Measurements from ENCODE around the gene LYRM7.

The LYRM7 gene

GRCh38 chr5:131212471-131213021, 41.8 kb downstream of the LYRM7 start:
- in situ Hi-C loops (cut with MboI; ENCODE audit: low pct_unique_long_range_greater_than_20kb, low sequenced_read_pairs), result no loop called here
- DNase-seq, result peak; percentile 24

GRCh38 chr5:131214609-131215227, 44.0 kb downstream of the LYRM7 start:
- in situ Hi-C loops (cut with MboI; ENCODE audit: low pct_unique_long_range_greater_than_20kb, low sequenced_read_pairs), result no loop called here
- DNase-seq, result no peak

GRCh38 chr5:131217791-131218190, 47.0 kb downstream of the LYRM7 start:
- no peak for DNase-seq
- in situ Hi-C loops (cut with MboI; ENCODE audit: low pct_unique_long_range_greater_than_20kb, low sequenced_read_pairs), result no loop called here

- DNase-seq, result no peak
- in situ Hi-C loops (cut with MboI; ENCODE audit: low pct_unique_long_range_greater_than_20kb, low sequenced_read_pairs), result no loop called here
Observed at GRCh38 chr5:131218392-131218791, 47.6 kb downstream of the LYRM7 start.

GRCh38 chr5:131220566-131220965, 49.8 kb downstream of the LYRM7 start:
- in situ Hi-C loops (cut with MboI; ENCODE audit: low pct_unique_long_range_greater_than_20kb, low sequenced_read_pairs), result no loop called here

GRCh38 chr5:131221008-131221703, 50.4 kb downstream of the LYRM7 start:
- in situ Hi-C loops (cut with MboI; ENCODE audit: low pct_unique_long_range_greater_than_20kb, low sequenced_read_pairs), result no loop called here
- no peak for DNase-seq

More at GRCh38 chr5:131220566-131220965, 49.8 kb downstream of the LYRM7 start:
- no peak for DNase-seq

- in situ Hi-C loops (cut with MboI; ENCODE audit: low pct_unique_long_range_greater_than_20kb, low sequenced_read_pairs), result no loop called here
- DNase-seq, result no peak
Observed at GRCh38 chr5:131221888-131222287, 51.1 kb downstream of the LYRM7 start.

- no peak for DNase-seq
- in situ Hi-C loops (cut with MboI; ENCODE audit: low pct_unique_long_range_greater_than_20kb, low sequenced_read_pairs), result no loop called here
Observed at GRCh38 chr5:131222731-131223130, 52.0 kb downstream of the LYRM7 start.

- in situ Hi-C loops (cut with MboI; ENCODE audit: low pct_unique_long_range_greater_than_20kb, low sequenced_read_pairs), result no loop called here
- DNase-seq, result no peak
Observed at GRCh38 chr5:131223751-131224386, 53.1 kb downstream of the LYRM7 start.

GRCh38 chr5:131224387-131225201, 53.9 kb downstream of the LYRM7 start:
- DNase-seq, result no peak
- in situ Hi-C loops (cut with MboI; ENCODE audit: low pct_unique_long_range_greater_than_20kb, low sequenced_read_pairs), result no loop called here

- DNase-seq, result no peak
- in situ Hi-C loops (cut with MboI; ENCODE audit: low pct_unique_long_range_greater_than_20kb, low sequenced_read_pairs), result no loop called here
Observed at GRCh38 chr5:131225282-131225974, 54.7 kb downstream of the LYRM7 start.

GRCh38 chr5:131226899-131227298, 56.2 kb downstream of the LYRM7 start:
- no peak for DNase-seq
- in situ Hi-C loops (cut with MboI; ENCODE audit: low pct_unique_long_range_greater_than_20kb, low sequenced_read_pairs), result no loop called here

GRCh38 chr5:131228646-131229045, 57.9 kb downstream of the LYRM7 start:
- DNase-seq, result no peak
- in situ Hi-C loops (cut with MboI; ENCODE audit: low pct_unique_long_range_greater_than_20kb, low sequenced_read_pairs), result no loop called here

- in situ Hi-C loops (cut with MboI; ENCODE audit: low pct_unique_long_range_greater_than_20kb, low sequenced_read_pairs), result no loop called here
- no peak for DNase-seq
Observed at GRCh38 chr5:131229623-131230022, 58.9 kb downstream of the LYRM7 start.

- in situ Hi-C loops (cut with MboI; ENCODE audit: low pct_unique_long_range_greater_than_20kb, low sequenced_read_pairs), result no loop called here
- DNase-seq, result no peak
Observed at GRCh38 chr5:131230406-131230805, 59.7 kb downstream of the LYRM7 start.

- no peak for DNase-seq
- in situ Hi-C loops (cut with MboI; ENCODE audit: low pct_unique_long_range_greater_than_20kb, low sequenced_read_pairs), result no loop called here
Observed at GRCh38 chr5:131239686-131240085, 68.9 kb downstream of the LYRM7 start.

GRCh38 chr5:131242728-131243255, 72.0 kb downstream of the LYRM7 start:
- DNase-seq, result no peak
- in situ Hi-C loops (cut with MboI; ENCODE audit: low pct_unique_long_range_greater_than_20kb, low sequenced_read_pairs), result no loop called here

- no peak for DNase-seq
Observed at GRCh38 chr5:131245312-131245711, 74.6 kb downstream of the LYRM7 start.

GRCh38 chr5:131245948-131246347, 75.2 kb downstream of the LYRM7 start:
- in situ Hi-C loops (cut with MboI; ENCODE audit: low pct_unique_long_range_greater_than_20kb, low sequenced_read_pairs), result no loop called here
- DNase-seq, result no peak

More at GRCh38 chr5:131245312-131245711, 74.6 kb downstream of the LYRM7 start:
- in situ Hi-C loops (cut with MboI; ENCODE audit: low pct_unique_long_range_greater_than_20kb, low sequenced_read_pairs), result no loop called here

Data from KBM-7 (cell line).